ENCODE measurements around the gene TIA1.

Gene TIA1

GRCh38 chr2:70214365-70214764 lies 34.1 kb downstream of the TIA1 start:
- no peak for TF ChIP-seq CTCF (conservative IDR thresholded peaks at IDR 0.05; ENCODE audit: control insufficient read depth, insufficient read depth, low read depth, low read length)

GRCh38 chr2:70212298-70212932 lies 36.0 kb downstream of the TIA1 start:
- H3K4me3 ChIP-seq (ENCODE audit: control insufficient read depth, low read depth, low read length), result no peak overlapping the region
- DNase-seq (ENCODE audit: low read depth), result no peak
- no peak for TF ChIP-seq CTCF (conservative IDR thresholded peaks at IDR 0.05; ENCODE audit: control insufficient read depth, insufficient read depth, low read depth, low read length)

More at GRCh38 chr2:70214365-70214764, 34.1 kb downstream of the TIA1 start:
- no peak for DNase-seq (ENCODE audit: low read depth)
- no peak overlapping the region for H3K4me3 ChIP-seq (ENCODE audit: control insufficient read depth, low read depth, low read length)

- no peak for DNase-seq (ENCODE audit: low read depth)
- TF ChIP-seq CTCF (conservative IDR thresholded peaks at IDR 0.05; ENCODE audit: control insufficient read depth, insufficient read depth, low read depth, low read length), result no peak
- H3K4me3 ChIP-seq (ENCODE audit: control insufficient read depth, low read depth, low read length), result no peak overlapping the region
Observed at GRCh38 chr2:70211595-70211994, 36.8 kb downstream of the TIA1 start.

- no peak for TF ChIP-seq CTCF (conservative IDR thresholded peaks at IDR 0.05; ENCODE audit: control insufficient read depth, insufficient read depth, low read depth, low read length)
- no peak overlapping the region for H3K4me3 ChIP-seq (ENCODE audit: control insufficient read depth, low read depth, low read length)
- no peak for DNase-seq (ENCODE audit: low read depth)
Observed at GRCh38 chr2:70204452-70204851, 44.0 kb downstream of the TIA1 start.

- H3K4me3 ChIP-seq (ENCODE audit: control insufficient read depth, low read depth, low read length), result no peak overlapping the region
- TF ChIP-seq CTCF (conservative IDR thresholded peaks at IDR 0.05; ENCODE audit: control insufficient read depth, insufficient read depth, low read depth, low read length), result no peak
- DNase-seq (ENCODE audit: low read depth), result no peak
Observed at GRCh38 chr2:70203086-70203485, 45.3 kb downstream of the TIA1 start.

GRCh38 chr2:70202236-70202806 lies 46.1 kb downstream of the TIA1 start:
- H3K4me3 ChIP-seq (ENCODE audit: control insufficient read depth, low read depth, low read length), result no peak overlapping the region
- DNase-seq (ENCODE audit: low read depth), result no peak
- no peak for TF ChIP-seq CTCF (conservative IDR thresholded peaks at IDR 0.05; ENCODE audit: control insufficient read depth, insufficient read depth, low read depth, low read length)
